Activated CD8-positive, alpha-beta T cell treated with anti-CD3 and anti-CD28 coated beads for 36 hours (primary cell): ENCODE results near the gene LGALS1. TPM values are rescaled to one million over a fixed set of nuclear protein-coding genes. Genes with fewer than 3 reads are reported as not detected.
A peak's percentile ranks its signal among the peaks of the same experiment; 100 is the strongest.

Experiments
- ATAC-seq: fragments of 200-7000 bp; cut with Tn5 transposase; one replicate; pipeline ENCODE4 v1.10.0; 2021; ENCODE audit warnings: mild to moderate bottlenecking, moderate library complexity
- CTCF ChIA-PET: fragments of 350-600 bp; sonication (Branson Sonifier 250); formaldehyde crosslinking; loops from one replicate; lab custom pipeline; 2021; ENCODE audit warnings: antibody characterized with exemption; lab: Charles Lee
- POLR2A ChIA-PET: fragments of 350-600 bp; sonication (Branson Sonifier 250); formaldehyde crosslinking; loops from one replicate; lab custom pipeline; 2021; ENCODE audit warnings: antibody characterized with exemption; lab: Charles Lee
- DNase-seq: peaks from one replicate; pipeline ENCODE4 v3.0.0-alpha.2; 2020
- H3K27ac Mint-ChIP-seq: one replicate; pipeline ENCODE4 v1.8.0; 2021; ENCODE audit warnings: mild to moderate bottlenecking, mixed read lengths
- H3K27me3 Mint-ChIP-seq: one replicate; pipeline ENCODE4 v1.8.0; 2021; ENCODE audit warnings: mixed read lengths
- H3K36me3 Mint-ChIP-seq: one replicate; pipeline ENCODE4 v1.8.0; 2021; ENCODE audit warnings: low read depth, mixed read lengths
- H3K4me1 Mint-ChIP-seq: one replicate; pipeline ENCODE4 v1.8.0; 2021; ENCODE audit warnings: low read depth, mixed read lengths
- H3K4me3 Mint-ChIP-seq: one replicate; pipeline ENCODE4 v1.8.0; 2021; ENCODE audit warnings: mild to moderate bottlenecking, moderate library complexity, mixed read lengths
- H3K9me3 Mint-ChIP-seq: one replicate; pipeline ENCODE4 v1.8.0; 2021; ENCODE audit warnings: mixed read lengths
- intact Hi-C: fragments of 100-400 bp; cut with micrococcal nuclease; formaldehyde crosslinking; loops from one replicate; pipeline ENCODE4 v1.10.0; 2022
- total RNA-seq, 2 experiments: library from RNA; stranded (reverse); gene quantifications; one replicate each; pipeline ENCODE4 v1.2.3, GENCODE V29; 2021
- TF ChIP-seq, protein P1 (sequence below): fragments of 200-600 bp; IDR thresholded peaks from one replicate; pipeline ENCODE4 v1.8.0; 2022; ENCODE audit warnings: antibody characterized with exemption, mild to moderate bottlenecking

Gene LGALS1
- total RNA-seq, 2 experiments from 2014 or later: 247 to 261 TPM

DNA sequence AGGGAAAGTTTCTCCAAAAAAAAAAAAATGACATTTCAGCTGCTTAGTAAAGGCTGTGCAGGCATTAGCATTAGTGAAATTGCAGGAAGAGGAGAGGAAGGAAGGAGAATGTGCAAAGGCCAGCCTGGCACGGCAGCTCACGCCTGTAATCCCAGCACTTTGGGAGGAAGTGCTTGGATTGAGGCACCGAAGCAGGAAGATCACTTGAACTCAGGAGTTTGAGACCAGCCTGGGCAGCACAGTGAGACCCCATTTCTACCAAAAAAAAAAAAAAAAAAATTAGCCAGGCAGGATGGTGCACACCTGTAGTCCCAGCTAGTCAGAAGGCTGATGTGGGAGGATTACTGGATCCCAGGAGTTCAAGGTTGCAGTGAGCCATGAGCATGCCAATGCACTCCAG, 29.2 kb downstream of the LGALS1 start:
- H3K27me3 Mint-ChIP-seq: no peaks in the 10 kb centered on the region
- TF ChIP-seq, protein P1, sequence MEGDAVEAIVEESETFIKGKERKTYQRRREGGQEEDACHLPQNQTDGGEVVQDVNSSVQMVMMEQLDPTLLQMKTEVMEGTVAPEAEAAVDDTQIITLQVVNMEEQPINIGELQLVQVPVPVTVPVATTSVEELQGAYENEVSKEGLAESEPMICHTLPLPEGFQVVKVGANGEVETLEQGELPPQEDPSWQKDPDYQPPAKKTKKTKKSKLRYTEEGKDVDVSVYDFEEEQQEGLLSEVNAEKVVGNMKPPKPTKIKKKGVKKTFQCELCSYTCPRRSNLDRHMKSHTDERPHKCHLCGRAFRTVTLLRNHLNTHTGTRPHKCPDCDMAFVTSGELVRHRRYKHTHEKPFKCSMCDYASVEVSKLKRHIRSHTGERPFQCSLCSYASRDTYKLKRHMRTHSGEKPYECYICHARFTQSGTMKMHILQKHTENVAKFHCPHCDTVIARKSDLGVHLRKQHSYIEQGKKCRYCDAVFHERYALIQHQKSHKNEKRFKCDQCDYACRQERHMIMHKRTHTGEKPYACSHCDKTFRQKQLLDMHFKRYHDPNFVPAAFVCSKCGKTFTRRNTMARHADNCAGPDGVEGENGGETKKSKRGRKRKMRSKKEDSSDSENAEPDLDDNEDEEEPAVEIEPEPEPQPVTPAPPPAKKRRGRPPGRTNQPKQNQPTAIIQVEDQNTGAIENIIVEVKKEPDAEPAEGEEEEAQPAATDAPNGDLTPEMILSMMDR: no peak
- H3K36me3 Mint-ChIP-seq: peaks cover 8% of the 10 kb centered on the region
- H3K9me3 Mint-ChIP-seq: no peaks in the 10 kb centered on the region
- intact Hi-C loops: no loop called here
- POLR2A ChIA-PET: interaction anchor here (0.7 kb wide), 1 partner anchor 18 kb away, joined by 3 read pairs; the partner anchor contains the start of gene NOL12
- CTCF ChIA-PET: no interaction called here
- no peak for ATAC-seq
- no peak overlapping the region for H3K4me3 Mint-ChIP-seq
- no peak for DNase-seq
- H3K27ac Mint-ChIP-seq: no peak overlapping the region
- no peaks in the 10 kb centered on the region for H3K4me1 Mint-ChIP-seq

DNA sequence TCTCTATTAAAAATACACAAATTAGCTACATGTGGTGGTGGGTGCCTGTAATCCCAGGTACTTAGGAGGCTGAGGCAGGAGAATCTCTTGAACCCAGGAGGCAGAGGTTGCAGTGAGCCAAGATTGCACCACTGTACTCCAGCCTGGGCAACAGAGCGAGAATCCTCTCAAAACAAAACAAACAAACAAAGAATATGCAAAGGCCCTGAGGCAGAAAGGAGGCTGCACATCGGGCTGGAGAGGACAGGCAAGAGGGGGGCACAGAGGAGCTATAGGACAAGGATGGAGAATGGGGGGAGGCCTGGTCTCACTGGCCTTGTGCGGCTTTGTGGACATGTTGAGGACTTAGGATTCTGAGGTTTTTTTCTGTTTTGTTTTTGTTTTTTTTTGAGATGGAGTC, 29.8 kb downstream of the LGALS1 start:
- no peak for ATAC-seq
- H3K4me1 Mint-ChIP-seq: no peaks in the 10 kb centered on the region
- no peak for DNase-seq
- H3K4me3 Mint-ChIP-seq: no peak overlapping the region
- ChIA-PET CTCF (no interaction called here), POLR2A (no interaction called here)
- H3K36me3 Mint-ChIP-seq: peaks cover 8% of the 10 kb centered on the region
- TF ChIP-seq, protein P1: no peak
- no peak overlapping the region for H3K27ac Mint-ChIP-seq
- intact Hi-C loops: no loop called here
- no peaks in the 10 kb centered on the region for H3K9me3 Mint-ChIP-seq
- no peaks in the 10 kb centered on the region for H3K27me3 Mint-ChIP-seq

- ATAC-seq: no peak
- CTCF ChIA-PET: no interaction called here
These were observed 33.4 kb downstream of the LGALS1 start for GRCh38 chr22:37708580-37709444.

DNA sequence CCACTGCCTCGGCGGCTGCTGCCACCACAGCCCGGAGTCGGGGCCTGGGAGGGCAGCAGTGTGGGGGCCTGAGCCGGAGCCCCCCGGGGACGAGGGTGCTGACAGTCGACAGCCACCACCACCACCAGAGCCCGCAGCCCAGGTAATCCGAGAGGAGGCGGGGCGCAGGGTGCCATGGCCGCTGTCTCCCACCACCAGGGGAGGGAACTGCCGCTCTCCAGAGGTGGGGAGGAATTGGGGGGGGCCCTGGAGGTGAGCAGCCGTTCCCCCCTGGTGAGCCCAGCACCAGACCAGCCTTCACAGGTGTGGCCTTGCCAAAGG, 34.0 kb downstream of the LGALS1 start:
- no peak overlapping the region for H3K27ac Mint-ChIP-seq
- TF ChIP-seq, protein P1: no peak
- ChIA-PET CTCF (no interaction called here), POLR2A (no interaction called here)
- intact Hi-C loops: no loop called here
- DNase-seq (no peak), ATAC-seq (no peak)
- H3K27me3 Mint-ChIP-seq: no peaks in the 10 kb centered on the region
- H3K4me3 Mint-ChIP-seq: no peak overlapping the region
- no peaks in the 10 kb centered on the region for H3K4me1 Mint-ChIP-seq
- H3K9me3 Mint-ChIP-seq: no peaks in the 10 kb centered on the region
- H3K36me3 Mint-ChIP-seq: peaks cover 5% of the 10 kb centered on the region

More at GRCh38 chr22:37708580-37709444, 33.4 kb downstream of the LGALS1 start:
- TF ChIP-seq, protein P1: no peak
- intact Hi-C loops: no loop called here
- Mint-ChIP-seq H3K4me3 (no peak overlapping the region), H3K27me3 (no peaks in the 10 kb centered on the region), H3K9me3 (no peaks in the 10 kb centered on the region), H3K27ac (no peak overlapping the region), H3K36me3 (peaks cover 6% of the 10 kb centered on the region), H3K4me1 (no peaks in the 10 kb centered on the region)
- POLR2A ChIA-PET: no interaction called here
- no peak for DNase-seq

- CTCF ChIA-PET: no interaction called here
These were observed 35.2 kb downstream of the LGALS1 start for GRCh38 chr22:37710675-37711074.

More at GRCh38 chr22:37710675-37711074, 35.2 kb downstream of the LGALS1 start:
- POLR2A ChIA-PET: no interaction called here
- TF ChIP-seq, protein P1: no peak
- peaks cover 4% of the 10 kb centered on the region for H3K36me3 Mint-ChIP-seq
- intact Hi-C loops: no loop called here
- ATAC-seq: peak; percentile 10
- no peaks in the 10 kb centered on the region for H3K4me1 Mint-ChIP-seq
- no peaks in the 10 kb centered on the region for H3K9me3 Mint-ChIP-seq
- no peak for DNase-seq
- no peaks in the 10 kb centered on the region for H3K27me3 Mint-ChIP-seq
- no peak overlapping the region for H3K4me3 Mint-ChIP-seq
- no peak overlapping the region for H3K27ac Mint-ChIP-seq
